CD4-positive, alpha-beta T cell treated with Interferon alpha-2 for 1 hour (primary cell): Measurements from ENCODE around the gene COL23A1.

Experiments
- DNase-seq, 2 donors: peaks; one replicate each; pipeline ENCODE4 v3.0.0-alpha.2; 2020 to 2022

Gene COL23A1

GRCh38 chr5:178530526-178530925, 59.7 kb downstream of the COL23A1 start:
- no peak for DNase-seq

GRCh38 chr5:178529080-178529479, 61.1 kb downstream of the COL23A1 start:
- DNase-seq: no peak

DNA sequence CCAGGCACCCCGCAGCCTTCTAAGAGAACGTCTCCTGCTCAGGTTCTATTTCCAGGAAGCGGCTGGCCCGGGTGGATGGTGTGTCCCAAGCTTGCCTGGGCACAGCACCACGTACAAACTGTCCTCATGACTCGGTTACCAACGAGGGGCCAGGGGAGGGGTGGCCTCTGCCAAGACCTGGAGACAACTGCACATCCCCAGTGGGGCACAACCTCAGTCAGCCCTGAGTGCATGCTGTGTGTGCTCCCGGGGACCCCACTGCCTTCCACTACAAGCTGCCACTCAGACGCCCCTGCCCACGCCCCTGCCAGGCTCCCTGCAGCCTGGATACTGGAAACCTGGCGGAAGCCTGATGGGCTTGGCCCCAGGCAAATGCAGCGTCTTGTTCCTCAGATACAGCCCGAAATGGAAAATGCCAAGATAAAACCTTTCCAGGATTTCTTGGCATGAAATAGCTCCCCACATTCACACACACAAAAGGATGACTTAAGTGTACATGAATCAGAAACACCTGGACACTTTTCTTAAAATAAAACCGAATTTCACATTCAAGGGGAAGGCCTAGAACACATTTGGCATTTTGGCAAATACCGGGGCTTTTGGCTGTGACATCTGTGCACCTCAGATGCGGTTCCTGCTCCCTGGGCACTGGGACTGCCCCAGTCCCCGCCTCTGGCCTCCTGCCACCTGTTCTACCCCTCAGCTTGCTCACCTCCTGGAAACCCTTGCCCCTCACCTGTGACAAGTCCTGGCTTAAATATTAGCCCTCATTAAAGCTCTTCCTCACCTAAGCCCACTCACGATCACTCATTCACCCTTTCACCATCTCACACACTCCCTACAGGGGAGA, 62.5 kb downstream of the COL23A1 start:
- DNase-seq: no peak

GRCh38 chr5:178526773-178527457, 63.3 kb downstream of the COL23A1 start:
- DNase-seq: no peak

- no peak for DNase-seq
Measured at GRCh38 chr5:178525906-178526732, 64.1 kb downstream of the COL23A1 start.

- no peak for DNase-seq
Measured at GRCh38 chr5:178524093-178524882, 65.9 kb downstream of the COL23A1 start.

DNA sequence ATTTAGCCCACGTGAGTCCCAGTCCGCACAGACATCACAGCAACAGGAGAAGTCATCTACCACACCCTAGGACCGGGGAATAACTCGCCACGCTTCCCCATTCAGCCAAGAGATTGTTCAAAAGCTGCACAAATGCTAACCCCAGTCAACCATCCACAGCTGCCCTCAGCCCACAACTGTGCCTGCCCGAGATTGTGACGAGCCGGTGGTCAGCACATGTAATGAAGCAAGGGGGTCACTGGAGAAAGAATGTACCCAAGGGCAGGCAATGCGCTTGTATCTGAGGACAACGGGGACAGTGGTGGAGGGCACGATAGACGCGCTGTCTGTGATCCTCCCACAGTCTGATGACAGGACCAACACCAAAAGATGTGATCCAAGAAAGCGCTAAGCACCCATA, 67.8 kb downstream of the COL23A1 start:
- DNase-seq: no peak

GRCh38 chr5:178520851-178521250, 69.3 kb downstream of the COL23A1 start:
- no peak for DNase-seq

DNA sequence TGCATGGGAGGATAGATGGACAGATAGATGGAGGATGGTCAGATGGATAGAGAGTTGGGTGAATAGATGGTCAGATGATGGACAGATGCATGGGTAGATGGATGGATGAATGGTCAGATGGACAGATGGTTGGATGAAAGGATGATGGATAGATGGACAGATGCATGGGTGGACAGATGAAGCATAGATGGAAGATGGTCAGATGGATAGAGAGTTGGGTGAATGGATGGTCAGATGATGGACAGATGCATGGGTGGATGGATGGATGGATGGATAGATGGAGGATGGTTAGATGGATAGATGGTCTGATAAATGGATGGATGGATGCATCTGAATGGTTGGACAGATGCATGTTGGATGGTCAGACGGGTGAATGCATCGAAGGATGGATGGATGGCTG, 70.4 kb downstream of the COL23A1 start:
- DNase-seq: no peak

DNA sequence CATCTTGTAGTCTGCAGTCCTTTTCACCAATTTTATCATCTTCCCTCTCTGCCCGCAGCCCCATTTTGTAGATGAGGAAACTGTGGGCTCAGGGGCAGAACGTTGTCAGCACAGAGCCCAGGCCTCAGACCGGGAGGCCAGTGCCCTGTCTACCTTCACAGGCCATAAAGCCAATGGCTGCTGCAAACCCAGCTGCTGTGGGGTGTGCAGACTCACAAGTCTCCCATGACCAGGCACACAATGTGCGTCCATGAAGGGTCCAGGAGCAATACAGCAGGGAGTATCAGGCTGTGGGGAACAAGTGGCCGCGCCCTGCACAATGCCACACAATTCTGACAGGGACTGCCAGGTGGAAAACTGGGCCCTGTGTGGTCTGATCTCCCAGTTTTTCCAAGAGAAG, 71.0 kb downstream of the COL23A1 start:
- no peak for DNase-seq

DNA sequence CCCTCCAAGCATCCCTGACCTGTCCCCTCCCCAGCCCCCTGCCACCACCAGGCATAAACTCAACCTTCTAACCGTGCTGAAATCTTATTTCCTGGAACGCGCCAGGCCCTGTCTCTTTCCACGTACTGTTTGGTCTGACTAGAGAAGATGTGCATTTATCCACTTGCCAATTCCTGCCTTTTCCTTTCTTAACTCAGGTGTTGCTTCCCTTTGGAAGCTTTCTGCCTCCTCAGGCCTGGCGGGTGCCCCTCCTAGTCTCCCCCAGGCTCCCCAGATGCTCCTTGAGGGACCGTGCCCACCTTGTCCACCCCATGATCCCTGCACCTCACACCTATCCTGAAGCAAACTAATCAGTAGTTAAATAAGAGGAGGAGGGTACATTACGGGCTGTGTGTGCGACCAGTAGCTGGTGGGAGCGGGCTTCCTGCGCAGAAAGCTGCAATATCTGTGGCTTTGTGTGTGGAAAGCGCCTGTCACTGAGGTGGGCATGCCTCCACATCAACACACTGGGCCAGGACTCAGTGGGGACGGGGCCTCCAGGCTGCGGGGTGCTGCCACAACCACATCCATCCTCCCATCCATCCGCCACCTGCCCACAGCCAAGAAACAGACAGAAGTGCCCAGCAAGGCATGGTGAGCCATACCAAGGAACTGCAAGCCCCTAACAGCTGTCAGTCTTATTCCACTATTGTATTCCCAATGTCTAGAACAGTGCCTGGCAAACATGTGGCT, 73.5 kb downstream of the COL23A1 start:
- no peak for DNase-seq

- DNase-seq: no peak
Measured at GRCh38 chr5:178515776-178516503, 74.3 kb downstream of the COL23A1 start.

DNA sequence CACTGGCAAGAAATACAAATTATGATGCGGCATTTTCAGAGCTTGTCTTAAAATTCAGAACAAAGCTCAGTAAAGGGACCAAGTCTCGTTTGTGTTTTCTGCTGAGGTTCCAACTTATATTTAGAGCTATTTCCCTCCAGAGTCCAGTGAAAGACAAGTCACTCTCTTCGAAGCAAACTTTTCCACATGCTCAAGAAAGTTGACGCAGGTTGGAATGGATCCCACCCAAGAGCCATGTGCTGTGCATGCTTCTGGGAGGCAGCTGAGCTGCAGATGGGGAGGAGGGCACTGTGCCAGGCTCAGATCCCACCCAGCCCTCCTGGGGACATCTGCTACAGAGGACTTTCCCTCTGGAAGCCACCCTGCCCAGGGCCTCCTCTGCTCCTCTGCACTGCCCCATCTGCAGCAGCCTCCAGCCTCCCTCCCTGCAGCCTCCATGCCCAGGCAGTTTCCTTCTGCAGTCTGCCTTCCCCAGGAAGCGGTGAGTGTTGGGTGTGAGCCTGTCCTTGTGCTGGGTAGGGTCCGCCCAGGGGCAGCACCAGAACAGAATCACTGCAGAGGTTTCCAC, 75.3 kb downstream of the COL23A1 start:
- DNase-seq: no peak

DNA sequence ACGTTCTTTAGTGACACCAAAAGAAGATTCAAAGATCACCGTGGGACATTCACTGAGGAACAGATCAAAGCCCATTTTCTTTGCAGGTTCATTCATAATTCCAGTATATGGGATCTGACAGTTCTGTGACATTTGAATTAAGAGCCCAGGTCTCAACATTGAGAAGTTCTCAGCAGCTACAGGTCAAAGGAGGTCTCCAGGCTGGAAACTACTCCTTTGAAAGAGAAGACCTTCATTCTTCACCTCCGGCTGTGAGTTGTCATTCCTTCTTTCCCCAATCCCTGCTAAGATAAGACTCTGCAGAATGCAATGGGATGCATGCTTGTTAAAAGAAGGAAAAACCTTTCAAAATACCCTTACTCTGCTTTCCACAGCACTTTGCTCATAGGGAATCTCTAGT, 79.0 kb downstream of the COL23A1 start:
- DNase-seq: no peak

GRCh38 chr5:178509491-178510057, 80.6 kb downstream of the COL23A1 start:
- no peak for DNase-seq

- DNase-seq: no peak
Measured at GRCh38 chr5:178507151-178507932, 82.9 kb downstream of the COL23A1 start.

DNA sequence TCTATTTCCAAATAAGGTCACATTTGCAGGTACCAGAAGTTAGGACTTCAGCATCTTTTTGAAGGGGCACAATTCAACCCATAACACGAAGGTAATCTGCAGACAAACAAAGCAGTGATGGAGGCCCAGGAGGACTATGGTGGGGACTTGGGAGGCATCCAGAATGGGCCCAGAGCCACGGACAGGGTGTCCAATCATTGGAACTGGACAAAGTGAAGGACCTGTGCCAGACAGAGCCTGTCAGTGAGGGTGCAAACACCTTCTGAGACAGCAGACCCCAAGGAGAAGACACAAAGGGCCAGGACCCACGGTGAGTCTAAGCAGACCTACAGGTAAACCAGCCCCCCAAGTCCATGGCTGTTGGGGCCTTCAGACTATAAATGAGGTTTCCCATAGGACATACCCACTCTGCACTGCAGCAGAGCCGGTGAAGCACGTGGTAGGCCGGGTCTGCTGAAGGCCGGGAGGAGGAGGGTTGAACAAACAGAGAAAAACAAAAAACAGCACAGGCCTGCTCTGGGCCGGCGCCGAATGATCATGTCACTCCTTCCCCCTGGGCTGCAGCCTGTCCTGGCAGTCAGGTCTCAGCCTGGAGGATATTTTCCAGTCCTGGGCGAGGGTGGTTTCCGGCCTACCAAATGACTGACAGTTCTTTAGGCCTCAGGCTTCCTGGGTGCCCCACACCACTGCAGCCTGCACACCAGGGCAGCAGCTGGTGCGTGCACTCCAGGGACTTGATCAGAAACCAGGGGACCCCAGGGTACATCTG, 84.4 kb downstream of the COL23A1 start:
- no peak for DNase-seq

GRCh38 chr5:178504340-178504960, 85.7 kb downstream of the COL23A1 start:
- no peak for DNase-seq
